Measurements from ENCODE around the gene DMPK.

DNA sequence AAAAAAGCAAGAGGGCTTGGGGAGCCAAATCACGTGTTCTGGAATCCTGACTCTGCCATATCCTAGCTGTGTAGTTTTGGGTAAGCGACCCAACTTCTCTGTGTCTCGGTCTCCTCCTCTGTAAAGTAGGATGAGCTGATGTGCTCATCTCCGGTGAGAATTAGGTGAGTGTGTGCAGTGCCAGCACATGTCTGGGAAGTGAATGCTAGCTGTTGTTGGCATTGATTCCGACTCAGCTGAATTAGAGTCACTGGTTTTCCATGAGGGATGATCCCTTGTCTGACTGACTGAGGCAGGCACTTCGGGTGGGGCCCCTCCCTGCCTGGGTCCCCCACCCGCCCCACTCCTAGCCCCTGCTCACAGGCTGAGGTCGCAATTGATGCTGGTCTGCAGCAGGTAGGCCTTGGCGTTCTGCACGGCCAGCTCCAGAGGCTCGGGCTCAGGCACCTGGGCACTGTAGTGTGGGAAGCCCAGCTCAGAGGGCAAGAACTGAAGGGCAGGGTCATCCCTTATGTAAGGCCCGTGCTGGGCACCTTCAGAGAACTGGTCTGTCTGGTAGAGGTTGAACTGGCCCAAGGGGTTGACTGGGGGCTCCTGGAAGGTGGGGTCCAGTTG, 32.0 kb upstream of the DMPK start:
- TF ChIP-seq CTCF (IDR thresholded peaks at IDR 0.05; ENCODE audit: low read depth, low read length) (no peak), EZH2phosphoT487 (IDR thresholded peaks at IDR 0.05; ENCODE audit: low read depth) (no peak)
